ENCODE measurements around the gene GPATCH4. TPM values are rescaled to one million over a fixed set of nuclear protein-coding genes. Genes with fewer than 3 reads are reported as not detected.

GPATCH4 gene
- total and polyA plus RNA-seq, 2 donors (not counting 1 experiment from before 2014, with no cell fraction given) = 11.3 to 38.3 TPM

GRCh38 chr1:156592158-156592909, 8.9 kb downstream of the GPATCH4 start:
- Mint-ChIP-seq H3K4me3 (peak overlapping the region; percentile 93), H3K27ac (peak overlapping the region; percentile 87), H3K4me1 (peaks cover 25% of the 10 kb centered on the region), H3K9me3 (ENCODE audit: insufficient read depth) (no peaks in the 10 kb centered on the region), H3K27me3 (no peaks in the 10 kb centered on the region)
- H3K27me3 ChIP-seq (replicated peaks in 1 of 4; ENCODE audit: control extremely low read depth in 1 of 4, control insufficient read depth in 3 of 4, insufficient read depth in 4 of 4, low read length in 3 of 4) = no peaks in the 10 kb centered on the region
- peak overlapping the region; percentile 94 for H2AFZ ChIP-seq (ENCODE audit: insufficient read depth, low read depth, low read length, poor library complexity, severe bottlenecking)
- ChIA-PET POLR2A (interaction anchor here (1.0 to 2.1 kb wide), 9 partner anchors 9 to 135 kb away, joined by 3 to 12 read pairs (median 7); partner anchors contain the start of genes GPATCH4 and MEF2D), CTCF (interaction anchor here (0.8 to 10.9 kb wide), 13 partner anchors 10 to 206 kb away, joined by 3 to 80 read pairs (median 6); partner anchors contain the start of genes GPATCH4, HAPLN2 and MEF2D)
- 53% methylated on average over 8 of the region's 16 CpGs for WGBS (ENCODE audit: insufficient coverage)
- peak overlapping the region; percentile 39 to 77 (median 69) for H3K4me3 ChIP-seq (ENCODE audit: control extremely low read depth in 1 of 5, extremely low read depth in 1 of 5, insufficient read depth in 1 of 5, low read depth in 2 of 5, low read length in 4 of 5)
- peaks cover 0 to 32% of the 10 kb centered on the region in 2 experiments for H3K36me3 ChIP-seq (replicated peaks in 1 of 2; ENCODE audit: control extremely low read depth in 1 of 2, control insufficient read depth in 1 of 2, extremely low read depth in 1 of 2, insufficient read depth in 2 of 2, low read length in 1 of 2)
- peaks cover 8% of the 10 kb centered on the region for H4K20me1 ChIP-seq (ENCODE audit: control insufficient read depth, insufficient read depth, low read length, poor library complexity, severe bottlenecking)
- intact Hi-C loops (cut with micrococcal nuclease) = no loop called here
- H3K9ac ChIP-seq (ENCODE audit: low read length) = peak overlapping the region; percentile 81
- TF ChIP-seq EZH2 (IDR thresholded peaks at IDR 0.05; ENCODE audit: borderline replicate concordance, insufficient read depth, low read depth, low read length, poor library complexity, severe bottlenecking) = no peak
- no peak for TF ChIP-seq CTCF (IDR thresholded peaks at IDR 0.05)
- H3K4me2 ChIP-seq (replicated peaks; ENCODE audit: low read depth, low read length, poor library complexity, severe bottlenecking) = peak overlapping the region; percentile 98
- H3K9me3 ChIP-seq (ENCODE audit: control extremely low read depth in 1 of 3, control insufficient read depth in 2 of 3, insufficient read depth in 1 of 3, low read length in 2 of 3) = no peaks in the 10 kb centered on the region
- DNase-seq = no peak
- peaks cover 18 to 22% of the 10 kb centered on the region in 2 donors for H3K4me1 ChIP-seq (ENCODE audit: control insufficient read depth in 2 of 2, insufficient read depth in 2 of 2, low read length in 2 of 2)
- no peak for ATAC-seq (ENCODE audit: low read depth)
- H3K27ac ChIP-seq (ENCODE audit: low read length in 2 of 2) = peak overlapping the region; percentile 42 to 88
- H3K79me2 ChIP-seq (ENCODE audit: control insufficient read depth, insufficient read depth, low read length) = peaks cover 10% of the 10 kb centered on the region
